Measurements from ENCODE around the gene GALNTL6.

- TF ChIP-seq YY1 (IDR thresholded peaks at IDR 0.05; ENCODE audit: insufficient read depth, insufficient read length) (no peak), ZNF274 (IDR thresholded peaks at IDR 0.05; ENCODE audit: low read depth, low read length) (no peak), SUZ12 (IDR thresholded peaks at IDR 0.05; ENCODE audit: extremely low read depth, insufficient read depth, insufficient read length) (no peak)
These were observed 835.3 kb downstream of the GALNTL6 start for GRCh38 chr4:172648471-172648870.
